OCI-LY7 (cell line): ENCODE results near the gene ADORA2A. TPM values are rescaled to one million over a fixed set of nuclear protein-coding genes. Genes with fewer than 3 reads are reported as not detected.

Experiments used
- BruUV-seq: library from RNA; stranded (reverse); fragments of 400-500 nt; replicated peaks from 2 replicates; lab custom pipeline; 2021; lab: Mats Ljungman, UMichigan
- CTCF ChIA-PET: fragments of 300-600 bp; sonication (Branson Sonifier 250); formaldehyde crosslinking; loops from one replicate; lab custom pipeline; 2022; ENCODE audit warnings: antibody characterized with exemption; ENCODE audit not compliant: unreplicated experiment; lab: Charles Lee
- POLR2A ChIA-PET: fragments of 300-600 bp; sonication (Branson Sonifier 250); formaldehyde crosslinking; loops from one replicate; lab custom pipeline; 2022; ENCODE audit warnings: antibody characterized with exemption; lab: Charles Lee
- DNase-seq: peaks from one replicate; pipeline ENCODE4 v3.0.0-alpha.2; 2015; ENCODE audit warnings: low spot score
- H2AFZ ChIP-seq: fragments of 200-600 bp; sonication (generic), shearing (Covaris generic); 2 replicates; pipeline ENCODE4 v1.6.1; 2014; ENCODE audit warnings: mild to moderate bottlenecking, antibody characterized with exemption, low read length, moderate library complexity
- H3K27ac ChIP-seq: fragments of 200-600 bp; sonication (generic); 2 replicates; pipeline ENCODE4 v1.5.1; 2014; ENCODE audit warnings: mixed run types, low read depth, mild to moderate bottlenecking, moderate library complexity, low read length, inconsistent platforms; ENCODE audit not compliant: poor library complexity, severe bottlenecking
- H3K36me3 ChIP-seq: fragments of 200-600 bp; sonication (generic); 2 replicates; pipeline ENCODE4 v1.6.1; 2014; ENCODE audit warnings: mild to moderate bottlenecking, antibody characterized with exemption, low read length, moderate library complexity, mixed read lengths; ENCODE audit not compliant: insufficient read depth
- H3K4me1 ChIP-seq: fragments of 200-600 bp; sonication (generic); 2 replicates; pipeline ENCODE4 v1.5.1; 2014; ENCODE audit warnings: mild to moderate bottlenecking, low read length; ENCODE audit not compliant: insufficient read depth, poor library complexity, severe bottlenecking
- H3K4me2 ChIP-seq: fragments of 200-600 bp; sonication (generic); 2 replicates; pipeline ENCODE4 v1.6.1; 2014; ENCODE audit warnings: mild to moderate bottlenecking, low read length
- H3K4me3 ChIP-seq: fragments of 200-600 bp; sonication (generic); 2 replicates; pipeline ENCODE4 v1.5.1; 2014; ENCODE audit warnings: mild to moderate bottlenecking, low read depth, low read length; ENCODE audit not compliant: poor library complexity, severe bottlenecking
- H3K79me2 ChIP-seq: fragments of 200-600 bp; sonication (generic); 2 replicates; pipeline ENCODE4 v1.6.1; 2016; ENCODE audit warnings: low read depth, mild to moderate bottlenecking, low read length, moderate library complexity, mixed read lengths; ENCODE audit not compliant: insufficient read depth
- H3K9me2 ChIP-seq: fragments of 200-600 bp; sonication (generic); 2 replicates; pipeline ENCODE4 v1.6.1; 2016; ENCODE audit warnings: mild to moderate bottlenecking, low read length, mixed read lengths; ENCODE audit not compliant: insufficient read depth
- H3K9me3 ChIP-seq: fragments of 200-600 bp; sonication (generic); 2 replicates; pipeline ENCODE4 v1.6.1; 2014; ENCODE audit warnings: mild to moderate bottlenecking, mixed run types, low read length, mixed read lengths
- H4K20me1 ChIP-seq: fragments of 200-600 bp; sonication (generic); 2 replicates; pipeline ENCODE4 v1.6.1; 2014; ENCODE audit warnings: mild to moderate bottlenecking, antibody characterized with exemption, low read length, moderate library complexity, mixed read lengths; ENCODE audit not compliant: insufficient read depth
- EZH2phosphoT487 ChIP-seq: fragments of 200-600 bp; sonication (generic); IDR thresholded peaks from 2 replicates; pipeline ENCODE4 v1.6.1; 2018; ENCODE audit warnings: low read depth, borderline replicate concordance, mild to moderate bottlenecking, mixed run types, antibody characterized with exemption, low read length, moderate library complexity, mixed read lengths
- intact Hi-C: fragments of 100-400 bp; cut with micrococcal nuclease; formaldehyde crosslinking; loops from one replicate; pipeline ENCODE4 v1.10.0; 2022; ENCODE audit not compliant: unreplicated experiment
- total RNA-seq, 2 experiments: library from RNA; depleted of rRNA in 1 of 2; stranded (reverse); fragments of >200 nt in 1 of 2; shearing (Covaris generic) in 1 of 2; gene quantifications; 2 replicates each; pipeline ENCODE4 v1.2.3, GENCODE V29; 2014 to 2022
- TF ChIP-seq, protein P1 (sequence below): fragments of 200-600 bp; sonication (generic); conservative IDR thresholded peaks from 2 replicates; pipeline ENCODE4 v1.5.1; 2014; ENCODE audit warnings: mild to moderate bottlenecking, antibody characterized with exemption, low read length, moderate library complexity, mixed read lengths

ADORA2A gene
- total RNA-seq, 2 experiments from 2014 or later: 35.0 to 35.7 TPM

DNA sequence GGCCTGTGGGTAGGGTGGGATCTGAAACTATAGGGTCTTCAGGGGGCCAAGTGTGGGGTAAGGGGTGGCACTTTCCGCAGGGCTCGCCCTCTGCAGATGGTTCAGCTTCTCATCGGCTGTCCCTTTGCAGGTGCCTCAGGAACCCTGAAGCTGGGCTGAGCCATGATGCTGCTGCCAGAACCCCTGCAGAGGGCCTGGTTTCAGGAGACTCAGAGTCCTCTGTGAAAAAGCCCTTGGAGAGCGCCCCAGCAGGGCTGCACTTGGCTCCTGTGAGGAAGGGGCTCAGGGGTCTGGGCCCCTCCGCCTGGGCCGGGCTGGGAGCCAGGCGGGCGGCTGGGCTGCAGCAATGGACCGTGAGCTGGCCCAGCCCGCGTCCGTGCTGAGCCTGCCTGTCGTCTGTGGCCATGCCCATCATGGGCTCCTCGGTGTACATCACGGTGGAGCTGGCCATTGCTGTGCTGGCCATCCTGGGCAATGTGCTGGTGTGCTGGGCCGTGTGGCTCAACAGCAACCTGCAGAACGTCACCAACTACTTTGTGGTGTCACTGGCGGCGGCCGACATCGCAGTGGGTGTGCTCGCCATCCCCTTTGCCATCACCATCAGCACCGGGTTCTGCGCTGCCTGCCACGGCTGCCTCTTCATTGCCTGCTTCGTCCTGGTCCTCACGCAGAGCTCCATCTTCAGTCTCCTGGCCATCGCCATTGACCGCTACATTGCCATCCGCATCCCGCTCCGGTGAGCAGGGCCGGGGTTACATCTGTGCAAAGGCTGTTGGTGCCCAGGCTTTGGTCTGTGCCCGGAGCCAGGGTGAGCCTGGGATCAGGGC is 5.8 kb downstream of the ADORA2A start:
- TF ChIP-seq, protein P1, sequence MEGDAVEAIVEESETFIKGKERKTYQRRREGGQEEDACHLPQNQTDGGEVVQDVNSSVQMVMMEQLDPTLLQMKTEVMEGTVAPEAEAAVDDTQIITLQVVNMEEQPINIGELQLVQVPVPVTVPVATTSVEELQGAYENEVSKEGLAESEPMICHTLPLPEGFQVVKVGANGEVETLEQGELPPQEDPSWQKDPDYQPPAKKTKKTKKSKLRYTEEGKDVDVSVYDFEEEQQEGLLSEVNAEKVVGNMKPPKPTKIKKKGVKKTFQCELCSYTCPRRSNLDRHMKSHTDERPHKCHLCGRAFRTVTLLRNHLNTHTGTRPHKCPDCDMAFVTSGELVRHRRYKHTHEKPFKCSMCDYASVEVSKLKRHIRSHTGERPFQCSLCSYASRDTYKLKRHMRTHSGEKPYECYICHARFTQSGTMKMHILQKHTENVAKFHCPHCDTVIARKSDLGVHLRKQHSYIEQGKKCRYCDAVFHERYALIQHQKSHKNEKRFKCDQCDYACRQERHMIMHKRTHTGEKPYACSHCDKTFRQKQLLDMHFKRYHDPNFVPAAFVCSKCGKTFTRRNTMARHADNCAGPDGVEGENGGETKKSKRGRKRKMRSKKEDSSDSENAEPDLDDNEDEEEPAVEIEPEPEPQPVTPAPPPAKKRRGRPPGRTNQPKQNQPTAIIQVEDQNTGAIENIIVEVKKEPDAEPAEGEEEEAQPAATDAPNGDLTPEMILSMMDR: no peak
- TF ChIP-seq EZH2phosphoT487: no peak
- H3K9me2 ChIP-seq: no peaks in the 10 kb centered on the region
- intact Hi-C loops: no loop called here
- peaks cover 35% of the 10 kb centered on the region; the same call in 1 of the 2 replicates for H3K36me3 ChIP-seq
- POLR2A ChIA-PET: interaction anchor here (0.5 to 0.6 kb wide), 2 partner anchors 95 to 1226 kb away, joined by 3 read pairs; no protein-coding TSS in a partner anchor
- no peaks in the 10 kb centered on the region for H4K20me1 ChIP-seq
- H3K9me3 ChIP-seq: no peaks in the 10 kb centered on the region
- TSS peak; percentile 68 for BruUV-seq
- DNase-seq: peak; percentile 39
- peak overlapping the region; percentile 61 for H3K4me3 ChIP-seq
- peak overlapping the region; percentile 97 for H3K4me2 ChIP-seq
- peak overlapping the region; percentile 99 for H3K27ac ChIP-seq
- H3K79me2 ChIP-seq: peaks cover 75% of the 10 kb centered on the region
- no peak overlapping the region for H2AFZ ChIP-seq
- H3K4me1 ChIP-seq: peaks cover 100% of the 10 kb centered on the region
- CTCF ChIA-PET: no interaction called here

DNA sequence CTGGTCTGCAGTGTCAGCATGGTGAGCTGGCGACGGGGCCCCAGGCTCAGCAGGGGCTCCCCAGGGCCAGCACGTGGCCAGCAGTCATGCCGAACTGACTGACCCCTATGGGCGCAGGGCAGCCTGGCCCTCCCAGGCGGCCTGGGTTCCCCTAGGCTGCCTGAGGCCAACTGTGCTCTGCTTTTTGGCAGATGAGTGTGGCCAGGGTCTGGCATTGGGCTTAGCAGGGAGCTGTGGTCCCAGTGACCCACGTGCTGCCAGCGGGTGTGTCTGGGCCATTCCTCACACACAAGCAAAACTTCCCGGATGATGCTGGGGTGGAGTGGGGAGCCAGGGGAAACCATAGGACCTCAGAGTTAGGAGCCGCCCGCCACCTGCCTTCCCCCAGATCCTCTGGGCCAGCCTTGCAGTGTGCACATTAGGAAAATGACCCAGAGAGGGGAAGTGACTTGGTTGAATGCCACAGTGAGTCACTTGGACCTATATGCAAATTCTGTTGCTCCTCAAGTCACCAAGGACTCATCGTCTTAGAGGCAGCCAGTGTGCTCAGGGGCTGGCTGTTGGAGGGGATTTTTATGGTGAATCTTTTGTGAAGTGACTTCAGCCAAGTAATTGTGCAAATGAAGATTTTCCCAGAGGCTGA is 6.5 kb downstream of the ADORA2A start:
- CTCF ChIA-PET: no interaction called here
- peaks cover 41% of the 10 kb centered on the region; the same call in 1 of the 2 replicates for H3K36me3 ChIP-seq
- peaks cover 67% of the 10 kb centered on the region for H3K79me2 ChIP-seq
- peak overlapping the region; percentile 61 for H3K4me3 ChIP-seq
- BruUV-seq: no TSS peak
- peak; percentile 92 for DNase-seq
- H2AFZ ChIP-seq: no peak overlapping the region
- no peaks in the 10 kb centered on the region for H3K9me2 ChIP-seq
- POLR2A ChIA-PET: interaction anchor here (0.9 kb wide), 1 partner anchor 10 kb away, joined by 3 read pairs; no protein-coding TSS in a partner anchor
- TF ChIP-seq, protein P1: no peak
- TF ChIP-seq EZH2phosphoT487: no peak
- H3K27ac ChIP-seq: peak overlapping the region; percentile 99
- no peaks in the 10 kb centered on the region for H3K9me3 ChIP-seq
- H3K4me1 ChIP-seq: peaks cover 98% of the 10 kb centered on the region
- peak overlapping the region; percentile 97 for H3K4me2 ChIP-seq
- no peaks in the 10 kb centered on the region for H4K20me1 ChIP-seq
- intact Hi-C loops: loop anchor here (1.0 to 2.0 kb wide), 2 partner anchors 121 to 163 kb away; partner anchors contain the start of genes GUCD1, SNRPD3 and SPECC1L
